Keratinocyte (primary cell): ENCODE data around the gene ACYP1. TPM values are rescaled to one million over a fixed set of nuclear protein-coding genes. Genes with fewer than 3 reads are reported as not detected.
A peak's percentile ranks its signal among the peaks of the same experiment; 100 is the strongest.

Experiments used
- DNase-seq: peaks from one replicate; pipeline ENCODE4 v3.0.0-alpha.2; 2011; ENCODE audit warnings: low read depth, missing footprints, low spot score
- FAIRE-seq: peaks from 2 replicates; lab custom pipeline; 2011; peaks lifted over from hg19 to GRCh38; lab: Jason Lieb, UNC
- H2AFZ ChIP-seq: 2 replicates; pipeline ENCODE4 v1.6.0; 2012; ENCODE audit warnings: low read length, control low read depth, inconsistent platforms; ENCODE audit not compliant: control insufficient read depth
- H3K27ac ChIP-seq: 2 replicates; pipeline ENCODE4 v1.5.1; 2011; ENCODE audit warnings: low read length; ENCODE audit not compliant: control insufficient read depth, insufficient read depth
- H3K27me3 ChIP-seq: 3 replicates; pipeline ENCODE4 v1.6.0; 2011; ENCODE audit warnings: low read length; ENCODE audit not compliant: control insufficient read depth, insufficient read depth; ENCODE audit errors: extremely low read depth
- H3K36me3 ChIP-seq, 2 experiments: 2 replicates in 1 of 2; 3 replicates in 1 of 2; pipeline ENCODE4 v1.5.1; 2011; ENCODE audit warnings: low read length in 2 of 2, mild to moderate bottlenecking in 1 of 2; ENCODE audit not compliant: control insufficient read depth in 2 of 2, insufficient read depth in 2 of 2; ENCODE audit errors: extremely low read depth in 1 of 2
- H3K4me1 ChIP-seq: 3 replicates; pipeline ENCODE4 v1.5.1; 2011; ENCODE audit warnings: low read length; ENCODE audit not compliant: control insufficient read depth, insufficient read depth; ENCODE audit errors: extremely low read depth
- H3K4me2 ChIP-seq: 3 replicates; pipeline ENCODE4 v1.6.0; 2011; ENCODE audit warnings: low read depth, low read length; ENCODE audit not compliant: control insufficient read depth, insufficient read depth; ENCODE audit errors: extremely low read depth
- H3K4me3 ChIP-seq, 3 experiments: fragments of 200-600 bp in 1 of 3; sonication (generic) in 1 of 3; 2 replicates in 2 of 3; 3 replicates in 1 of 3; pipeline ENCODE4 v1.5.1; 2011 to 2016; ENCODE audit warnings: low read length in 3 of 3, mild to moderate bottlenecking in 3 of 3, control low read depth in 2 of 3, inconsistent platforms in 1 of 3, low read depth in 1 of 3, mixed read lengths in 1 of 3, mixed run types in 1 of 3, moderate library complexity in 1 of 3; ENCODE audit not compliant: control insufficient read depth in 2 of 3, insufficient read depth in 2 of 3; ENCODE audit errors: extremely low read depth in 1 of 3
- H3K79me2 ChIP-seq: 2 replicates; pipeline ENCODE4 v1.6.0; 2012; ENCODE audit warnings: low read length; ENCODE audit not compliant: control insufficient read depth, insufficient read depth
- H3K9ac ChIP-seq: 3 replicates; pipeline ENCODE4 v1.6.0; 2011; ENCODE audit warnings: low read length; ENCODE audit not compliant: control insufficient read depth, insufficient read depth; ENCODE audit errors: extremely low read depth
- H3K9me1 ChIP-seq: 3 replicates; pipeline ENCODE4 v1.6.0; 2011; ENCODE audit warnings: low read length; ENCODE audit not compliant: control insufficient read depth, insufficient read depth; ENCODE audit errors: extremely low read depth
- H3K9me3 ChIP-seq: 2 replicates; pipeline ENCODE4 v1.5.1; 2012; ENCODE audit warnings: low read depth, low read length; ENCODE audit not compliant: control insufficient read depth
- H4K20me1 ChIP-seq: 3 replicates; pipeline ENCODE4 v1.6.0; 2011; ENCODE audit warnings: low read length; ENCODE audit not compliant: control insufficient read depth, insufficient read depth; ENCODE audit errors: extremely low read depth
- CTCF ChIP-seq, 3 experiments: IDR thresholded peaks in 1 of 3; conservative IDR thresholded peaks in 1 of 3; optimal IDR thresholded peaks in 1 of 3; 2 replicates in 2 of 3; 3 replicates in 1 of 3; pipeline versions ENCODE3 to v1.5.1; 2011; ENCODE audit warnings: low read length in 3 of 3, mild to moderate bottlenecking in 3 of 3, moderate library complexity in 2 of 3, control low read depth in 1 of 3, inconsistent platforms in 1 of 3; ENCODE audit not compliant: insufficient read depth in 2 of 3; ENCODE audit errors: extremely low read depth in 1 of 3
- EZH2 ChIP-seq: IDR thresholded peaks from one replicate; pipeline ENCODE4 v1.6.1; 2012; ENCODE audit warnings: inconsistent platforms, mild to moderate bottlenecking, low read length, moderate library complexity
- dilution Hi-C: fragments of 300-500 bp; cut with MboI; formaldehyde crosslinking; loops from one replicate; pipeline ENCODE4 v1.7.0; 2020; ENCODE audit warnings: low sequenced_read_pairs; ENCODE audit not compliant: extremely low pct_ligation_motif_present
- polyA minus RNA-seq, 3 experiments: library from RNA; depleted of rRNA, polyadenylated mRNA; stranded (reverse); fragments of >200 nt; gene quantifications; 1 replicate in 1 of 3; 2 replicates in 1 of 3; 3 replicates in 1 of 3; pipeline ENCODE4 v1.2.3, GENCODE V29; 2011
- polyA plus RNA-seq, 5 experiments: library from polyadenylated mRNA; depleted of rRNA in 3 of 5; stranded (reverse) in 3 of 5; stranded (forward) in 1 of 5; unstranded in 1 of 5; fragments of >200 nt; gene quantifications; 1 replicate in 1 of 5; 2 replicates in 3 of 5; 3 replicates in 1 of 5; pipeline versions ENCODE4 v1.2.1 to v1.2.3, GENCODE V29; 2011 to 2012; ENCODE audit warnings: missing spikeins in 2 of 5, low read depth in 1 of 5, low replicate concordance in 1 of 5

ACYP1 gene
- polyA plus RNA-seq (16.7 to 32.9 TPM (median 19.8 TPM) in 3 replicates), polyA minus RNA-seq (1.2 to 7.2 TPM in 2 of 3 replicates, not detected in the other)
- 7.5 TPM for polyA plus RNA-seq (2011; ENCODE audit: low read depth)
- 20.2 and 21.7 TPM in 2 replicates for polyA plus RNA-seq (2011; cell fraction: cytosol; rRNA removed)
- 21.1 and 32.7 TPM in 2 replicates for polyA plus RNA-seq (2011; cell fraction: nucleus; rRNA removed)
- 16.4 and 18.7 TPM in 2 replicates for polyA plus RNA-seq (2012; ENCODE audit: low replicate concordance)
- polyA minus RNA-seq (2011; cell fraction: cytosol; rRNA and poly(A)+ RNA removed) = not detected
- 2.3 and 6.7 TPM in 2 replicates for polyA minus RNA-seq (2011; cell fraction: nucleus; rRNA and poly(A)+ RNA removed)

GRCh38 chr14:75063491-75064204 lies at the start of gene ACYP1:
TSS of gene ACYP1 (minus strand) at chr14:75064024. CDS start at chr14:75063553, 471 bp downstream.
- Histone ChIP-seq H3K27me3 (no peaks in the 10 kb centered on the region), H3K4me3 (peak within 1 kb of the TSS; percentile 84 to 92 (median 86)), H3K9me3 (no peaks in the 10 kb centered on the region), H3K4me2 (peak within 1 kb of the TSS; percentile 96), H3K79me2 (peaks cover 4% of the 10 kb centered on the region), H3K9me1 (no peaks in the 10 kb centered on the region), H3K4me1 (peaks cover 24% of the 10 kb centered on the region), H2AFZ (peak within 1 kb of the TSS; percentile 96), H3K9ac (peak within 1 kb of the TSS; percentile 84), H3K27ac (peak within 1 kb of the TSS; percentile 86), H4K20me1 (no peaks in the 10 kb centered on the region), H3K36me3 (peaks cover 0 to 4% of the 10 kb centered on the region in 2 experiments)
- dilution Hi-C loops = no loop called here
- peak; percentile 51 for FAIRE-seq
- TF ChIP-seq CTCF (optimal IDR thresholded peaks at IDR 0.05 in 1 of 3, IDR thresholded peaks at IDR 0.05 in 1 of 3, conservative IDR thresholded peaks at IDR 0.05 in 1 of 3; ENCODE audit: extremely low read depth in 1 of 3, insufficient read depth in 2 of 3, low read length in 3 of 3) = peak in 1 of 3 experiments; percentile 5
- no peak for TF ChIP-seq EZH2
- no peak for DNase-seq

DNA sequence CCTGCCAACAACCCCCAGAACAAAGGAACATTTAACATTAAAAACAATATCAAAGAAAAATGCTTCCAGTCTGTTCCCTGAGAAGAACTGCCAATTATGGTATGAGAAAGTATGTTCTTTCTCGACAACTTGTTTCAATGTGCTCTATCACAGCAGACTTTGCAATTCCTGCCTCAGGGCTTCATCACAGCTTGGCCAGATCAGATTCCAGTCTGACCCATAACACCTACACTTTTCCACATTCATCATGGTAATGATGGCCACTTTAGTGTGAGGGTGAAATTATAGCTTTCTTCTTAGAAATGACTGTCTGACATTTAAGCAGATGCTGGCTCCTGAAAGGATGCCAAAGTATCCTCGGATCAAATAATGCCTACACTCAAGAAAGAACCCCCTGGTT lies 46.1 kb upstream of the ACYP1 start:
- DNase-seq (no peak), FAIRE-seq (no peak)
- H3K27me3 ChIP-seq = no peaks in the 10 kb centered on the region
- H3K4me3 ChIP-seq = no peak overlapping the region
- H3K9me3 ChIP-seq = no peaks in the 10 kb centered on the region
- H4K20me1 ChIP-seq = no peaks in the 10 kb centered on the region
- TF ChIP-seq EZH2 = no peak
- TF ChIP-seq CTCF (optimal IDR thresholded peaks at IDR 0.05 in 1 of 3, IDR thresholded peaks at IDR 0.05 in 1 of 3, conservative IDR thresholded peaks at IDR 0.05 in 1 of 3; ENCODE audit: extremely low read depth in 1 of 3, insufficient read depth in 2 of 3, low read length in 3 of 3) = no peak
- no peak overlapping the region for H2AFZ ChIP-seq
- no peaks in the 10 kb centered on the region for H3K79me2 ChIP-seq
- peaks cover 20 to 26% of the 10 kb centered on the region in 2 experiments for H3K36me3 ChIP-seq
- H3K4me1 ChIP-seq = no peaks in the 10 kb centered on the region
- H3K4me2 ChIP-seq = no peak overlapping the region
- H3K27ac ChIP-seq = no peak overlapping the region
- H3K9ac ChIP-seq = no peak overlapping the region
- dilution Hi-C loops = no loop called here
- H3K9me1 ChIP-seq = no peaks in the 10 kb centered on the region
